GM10847 (cell line): ENCODE results near the gene LRFN2.

ENCODE experiments used
- POLR2A ChIP-seq: IDR thresholded peaks from 2 replicates; pipeline ENCODE4 v1.6.1; 2011; ENCODE audit not compliant: insufficient read length; ENCODE audit errors: extremely low read depth

LRFN2 gene

GRCh38 chr6:40386200-40386599 lies 201.0 kb downstream of the LRFN2 start:
- TF ChIP-seq POLR2A, result no peak

GRCh38 chr6:40383348-40384115 lies 203.6 kb downstream of the LRFN2 start:
- TF ChIP-seq POLR2A, result no peak

DNA sequence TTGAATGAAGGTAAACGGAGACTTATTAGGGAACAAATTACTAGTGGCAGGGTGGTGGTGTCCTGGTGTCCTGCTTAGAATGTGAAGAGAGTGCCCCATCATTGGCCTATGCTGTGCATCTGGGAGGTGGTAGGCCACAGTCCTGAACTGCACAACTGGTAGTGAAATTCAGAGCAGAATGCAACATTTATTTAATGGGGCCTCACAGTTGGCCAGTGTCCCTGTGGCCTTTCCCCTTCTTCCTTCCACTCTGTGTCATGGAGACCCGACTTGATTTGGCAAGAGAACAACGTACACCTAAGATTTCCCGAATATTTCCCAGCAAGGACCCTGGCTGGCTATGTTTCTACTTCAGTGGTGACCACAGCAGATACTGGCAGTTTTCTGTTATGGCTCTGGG lies 206.9 kb downstream of the LRFN2 start:
- TF ChIP-seq POLR2A, result no peak

DNA sequence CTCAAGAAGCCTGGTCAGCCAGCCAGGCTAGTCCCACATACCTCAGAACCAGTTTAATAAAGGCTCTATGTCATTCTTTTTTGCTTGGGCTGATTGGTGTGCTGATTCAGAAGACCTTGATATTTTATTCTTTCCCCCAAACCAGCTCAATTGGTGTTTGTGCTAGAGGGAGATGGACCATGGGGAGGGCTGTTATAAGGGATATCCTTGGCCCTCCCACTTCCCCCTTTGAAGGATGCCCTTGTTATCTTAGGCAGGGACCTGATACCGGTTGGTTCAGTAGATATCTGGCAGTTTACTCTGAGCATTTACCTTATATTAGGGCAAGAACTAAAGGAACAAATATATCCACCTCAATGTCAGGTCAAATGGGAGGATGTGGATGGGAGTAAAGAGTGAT lies 207.4 kb downstream of the LRFN2 start:
- no peak for TF ChIP-seq POLR2A

DNA sequence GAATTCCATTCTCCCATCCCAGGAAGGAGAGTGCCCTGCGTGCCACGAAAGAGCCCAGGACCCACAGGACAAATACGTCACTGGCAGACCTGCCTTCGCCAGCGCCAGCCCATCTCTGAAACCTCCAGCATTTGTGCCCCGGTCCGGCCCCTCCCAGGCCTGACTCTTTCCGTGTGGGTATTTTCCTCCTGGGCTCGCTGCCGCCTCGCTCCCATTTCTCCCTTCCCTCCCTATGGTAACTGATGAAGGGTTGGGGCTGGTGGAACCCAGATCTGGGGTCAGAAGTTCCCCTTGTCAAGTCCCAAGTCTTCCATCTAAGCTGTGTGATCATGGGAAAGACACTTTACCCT lies 208.5 kb downstream of the LRFN2 start:
- no peak for TF ChIP-seq POLR2A

- TF ChIP-seq POLR2A, result no peak
These were observed 209.0 kb downstream of the LRFN2 start for GRCh38 chr6:40378071-40378724.

DNA sequence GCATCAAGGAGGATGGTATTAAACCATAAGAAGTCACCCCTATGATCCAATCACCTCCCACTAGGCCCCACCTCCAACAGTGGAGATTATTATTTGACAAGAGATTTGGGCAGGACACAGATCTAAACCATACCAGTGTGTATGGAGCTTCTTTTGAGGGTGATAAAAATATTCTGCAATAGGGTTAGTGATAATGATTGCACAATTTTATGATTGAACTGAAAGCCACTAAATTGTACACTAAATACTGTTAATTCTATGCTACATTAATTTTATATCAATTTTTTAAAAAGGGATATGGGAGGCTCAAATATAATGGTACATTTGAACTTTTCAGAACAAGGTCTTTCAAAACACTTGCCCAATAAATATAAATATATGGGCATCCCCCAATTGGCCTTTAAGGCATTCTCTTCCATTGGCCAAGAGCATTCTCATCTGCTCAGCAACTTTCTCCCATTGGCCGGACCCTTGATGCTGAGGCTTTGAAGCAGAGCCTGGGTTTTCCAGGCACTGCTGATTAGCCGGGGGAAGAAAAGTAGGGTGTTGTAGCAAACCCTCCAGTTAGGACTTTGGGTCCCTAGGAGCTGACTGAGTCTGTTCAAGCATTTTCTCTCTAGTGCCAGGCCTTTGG lies 209.9 kb downstream of the LRFN2 start:
- no peak for TF ChIP-seq POLR2A

DNA sequence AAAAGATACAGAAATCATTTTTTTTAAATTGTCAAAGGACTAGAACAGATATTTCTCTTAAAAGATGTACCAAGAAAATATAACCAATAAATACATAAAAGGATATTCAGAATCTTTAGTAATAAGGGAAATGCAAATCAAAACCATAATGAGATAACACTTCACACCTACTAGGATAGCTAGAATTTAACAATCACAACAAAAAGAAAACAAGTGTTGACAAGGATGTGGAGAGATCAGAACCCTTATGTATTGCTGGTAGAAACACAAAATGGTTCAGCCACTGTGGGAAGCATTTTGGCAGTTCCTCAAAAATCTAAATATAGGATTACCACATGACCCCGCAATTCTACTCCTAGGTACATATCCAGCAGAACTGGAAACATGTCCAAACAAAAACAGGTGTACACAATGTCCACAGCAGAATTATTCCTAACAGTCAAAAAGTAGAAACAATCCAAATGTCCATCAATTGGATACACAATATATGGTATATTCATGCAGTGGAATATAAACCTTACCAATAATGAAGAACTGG lies 211.0 kb downstream of the LRFN2 start:
- TF ChIP-seq POLR2A, result no peak

DNA sequence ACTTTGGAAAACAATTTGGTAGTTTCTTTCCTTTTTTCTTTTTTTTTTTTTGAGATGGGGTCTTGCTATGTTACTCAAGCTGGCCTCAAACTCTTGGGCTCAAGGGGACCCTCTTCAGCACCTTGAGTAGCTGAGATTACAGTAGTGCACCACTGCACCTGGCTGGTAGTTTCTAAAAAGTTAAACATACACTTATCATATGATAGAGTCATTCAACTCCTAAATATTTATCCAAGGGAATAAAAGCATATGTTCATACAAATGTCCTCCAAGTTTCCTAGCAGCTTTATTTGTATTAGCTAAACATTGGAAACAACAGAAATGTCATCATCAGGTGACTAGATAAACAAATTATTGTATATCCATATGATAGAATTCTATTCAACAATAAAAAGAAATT lies 213.9 kb downstream of the LRFN2 start:
- TF ChIP-seq POLR2A, result no peak

DNA sequence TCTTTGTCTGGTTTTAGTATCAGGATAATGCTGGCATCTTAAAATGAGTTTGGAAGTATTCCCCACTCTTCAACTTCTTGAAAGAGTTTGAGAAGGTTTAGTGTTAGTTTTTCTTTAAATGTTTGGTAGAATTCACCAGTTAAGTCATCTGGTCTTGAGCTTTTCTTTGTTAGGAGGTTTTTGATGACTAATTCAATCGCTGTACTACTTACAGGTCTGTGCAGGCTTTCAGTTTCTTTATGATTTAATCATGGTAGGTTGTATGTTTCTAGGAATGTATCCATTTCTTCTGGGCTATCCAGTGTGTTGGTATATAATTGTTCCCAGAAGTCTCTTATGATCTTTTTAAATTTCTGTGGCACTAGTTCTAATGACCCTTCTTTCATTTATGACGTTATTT lies 215.5 kb downstream of the LRFN2 start:
- TF ChIP-seq POLR2A, result no peak

GRCh38 chr6:40371095-40371494 lies 216.1 kb downstream of the LRFN2 start:
- TF ChIP-seq POLR2A, result no peak

- no peak for TF ChIP-seq POLR2A
These were observed 217.3 kb downstream of the LRFN2 start for GRCh38 chr6:40369891-40370290.

DNA sequence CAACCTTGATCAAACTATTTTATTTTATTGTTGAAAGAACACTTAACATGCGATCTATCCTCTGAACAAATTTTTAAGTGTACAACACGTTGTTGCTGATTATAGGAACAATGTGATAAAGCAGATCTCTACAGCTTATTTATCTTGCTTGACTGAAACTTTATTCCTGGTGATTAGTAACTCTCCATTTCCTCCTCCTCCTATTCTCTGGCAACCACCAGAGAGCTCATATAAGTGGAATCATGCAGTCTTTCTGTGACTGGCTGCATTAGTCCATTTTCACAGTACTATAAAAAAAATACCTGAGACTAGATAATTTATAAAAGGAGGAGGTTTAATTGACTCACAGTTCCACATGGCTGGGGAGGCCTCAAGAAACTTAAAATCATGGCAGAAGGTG lies 218.1 kb downstream of the LRFN2 start:
- TF ChIP-seq POLR2A, result no peak

GRCh38 chr6:40362859-40363258 lies 224.3 kb downstream of the LRFN2 start:
- TF ChIP-seq POLR2A, result no peak

DNA sequence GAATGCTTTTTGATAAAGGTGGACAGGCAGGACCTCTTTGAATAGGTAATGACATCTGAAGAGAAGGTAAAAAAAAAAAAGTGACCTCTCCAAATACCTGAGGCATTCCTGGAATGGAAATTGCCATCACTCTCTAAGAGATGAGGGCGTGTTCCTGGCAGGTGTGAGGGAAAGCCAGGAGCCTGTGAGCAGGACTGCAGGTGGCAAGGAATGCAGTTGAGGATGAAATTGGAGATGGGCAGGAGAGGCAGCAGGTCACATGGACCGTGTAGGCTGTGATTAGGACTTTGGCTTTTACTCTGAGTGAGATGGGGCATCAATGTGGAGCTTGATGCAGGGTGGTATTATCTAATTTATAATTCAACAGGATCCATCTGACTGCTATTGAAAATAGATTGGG lies 227.4 kb downstream of the LRFN2 start:
- TF ChIP-seq POLR2A, result no peak
